Muscle of back (tissue), 11 donors: Measurements from ENCODE around the gene ABCF3. TPM values are rescaled to one million over a fixed set of nuclear protein-coding genes. Genes with fewer than 3 reads are reported as not detected.
A peak's percentile ranks its signal among the peaks of the same experiment; 100 is the strongest.

Source experiments
- DNase-seq, 3 donors: peaks; one replicate each; pipeline versions ENCODE4 v3.0.0 to v3.0.0-alpha.2; 2013
- polyA plus RNA-seq, 10 donors: library from polyadenylated mRNA; unstranded; fragments of 120-200 nt; gene quantifications; one replicate each; pipeline ENCODE4 v1.2.1, GENCODE V29; 2013; ENCODE audit not compliant: insufficient read length in 10 of 10

Gene ABCF3
- polyA plus RNA-seq, 10 donors: 38.3 to 52.9 (median 44.8) TPM

DNA sequence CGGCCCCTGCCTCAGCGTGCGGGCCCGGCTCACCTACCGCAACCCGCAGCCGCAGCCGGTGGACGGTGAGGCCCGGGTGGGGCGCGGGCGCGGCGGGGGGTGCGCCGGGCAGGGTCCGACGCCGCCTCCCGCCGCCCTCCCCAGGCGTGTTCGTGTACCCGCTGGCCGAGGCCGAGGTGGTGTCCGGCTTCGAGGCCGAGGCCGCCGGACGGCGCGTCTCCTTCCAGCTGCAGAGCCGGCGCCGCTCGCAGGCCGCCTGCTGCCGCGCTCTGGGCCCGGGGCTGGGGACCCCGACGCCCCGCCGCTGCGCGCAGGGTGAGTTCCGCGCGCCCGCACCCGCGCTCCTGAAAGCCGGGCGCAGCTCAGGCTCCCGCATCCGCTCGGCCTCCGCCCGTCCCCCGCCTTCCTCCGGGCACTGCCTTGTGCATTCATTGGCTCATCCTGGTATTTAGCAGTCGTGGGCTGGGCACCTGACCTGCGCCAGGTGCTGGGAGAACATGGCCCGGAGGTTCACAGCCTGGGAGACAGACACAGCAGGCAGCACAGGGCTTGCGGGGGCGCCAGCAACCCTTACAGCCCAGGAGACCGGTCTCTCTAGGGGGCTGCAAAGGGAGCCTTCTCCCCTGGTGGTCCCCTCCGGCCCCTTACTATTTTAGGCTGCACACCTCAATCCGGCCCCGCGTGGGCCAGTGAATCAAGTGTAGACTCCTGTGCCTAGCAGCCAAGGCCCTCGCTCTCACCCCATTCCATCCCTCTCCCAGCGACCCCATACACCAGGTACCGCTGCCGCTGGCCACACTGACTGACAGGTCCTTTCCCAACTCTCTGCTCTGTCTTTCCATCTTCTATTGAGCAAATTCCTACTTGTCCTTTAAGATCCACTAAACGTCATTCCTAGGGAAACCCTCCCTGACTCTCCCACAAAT lies 44.9 kb downstream of the ABCF3 start:
- DNase-seq: peak in 1 of 3 donors; percentile 7

DNA sequence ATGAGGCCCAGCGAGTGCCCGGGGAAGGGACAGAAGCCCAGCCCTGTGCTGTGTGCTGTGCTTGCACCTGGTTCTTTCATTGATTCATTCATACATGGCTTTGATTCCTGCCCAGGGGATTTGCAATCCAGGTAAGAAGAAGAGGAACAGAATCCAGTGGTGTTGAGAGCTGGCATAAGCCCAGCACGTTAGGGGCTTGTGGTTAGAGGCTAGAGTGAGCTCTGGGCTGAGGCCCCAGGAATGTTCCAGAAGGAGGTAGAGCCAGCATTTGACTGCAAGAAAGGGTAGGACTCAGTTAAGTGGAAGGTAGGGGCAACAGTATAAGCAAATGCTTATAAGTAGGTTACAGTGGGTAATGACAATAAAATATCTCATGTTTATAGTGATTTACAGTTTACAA lies 45.7 kb downstream of the ABCF3 start:
- DNase-seq: no peak

DNA sequence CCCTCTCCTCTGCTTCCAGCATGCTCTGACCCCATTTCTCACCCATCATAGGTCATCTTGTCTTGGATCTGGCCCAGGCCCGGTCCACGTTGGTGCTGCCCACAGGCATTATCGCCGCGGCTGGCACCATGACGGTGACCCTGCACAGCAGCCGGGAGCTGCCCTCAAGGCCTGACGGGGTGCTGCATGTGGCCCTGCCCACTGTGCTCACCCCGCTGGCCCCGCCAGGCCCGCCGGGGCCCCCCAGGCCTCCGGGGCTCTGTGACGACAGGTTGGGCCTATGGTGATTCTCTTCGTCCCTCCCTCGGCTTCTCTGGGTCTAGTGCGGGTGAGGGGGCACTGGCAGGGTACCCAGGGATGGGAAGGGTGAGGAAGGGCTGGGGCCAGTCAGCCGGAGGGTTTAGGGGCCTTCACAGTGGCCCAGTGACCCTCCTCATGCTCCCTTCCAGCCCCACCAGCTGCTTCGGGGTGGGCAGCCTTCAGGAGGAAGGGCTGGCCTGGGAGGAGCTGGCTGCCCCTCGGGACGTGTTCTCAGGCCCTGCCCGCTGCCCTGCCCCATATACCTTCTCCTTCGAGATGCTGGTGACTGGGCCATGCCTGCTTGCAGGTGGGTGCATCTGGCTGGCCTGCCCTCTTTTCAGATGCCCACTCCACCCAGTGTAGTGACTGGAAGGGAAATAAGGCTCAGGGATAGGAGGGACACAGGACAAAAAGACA lies 47.3 kb downstream of the ABCF3 start:
- no peak for DNase-seq

DNA sequence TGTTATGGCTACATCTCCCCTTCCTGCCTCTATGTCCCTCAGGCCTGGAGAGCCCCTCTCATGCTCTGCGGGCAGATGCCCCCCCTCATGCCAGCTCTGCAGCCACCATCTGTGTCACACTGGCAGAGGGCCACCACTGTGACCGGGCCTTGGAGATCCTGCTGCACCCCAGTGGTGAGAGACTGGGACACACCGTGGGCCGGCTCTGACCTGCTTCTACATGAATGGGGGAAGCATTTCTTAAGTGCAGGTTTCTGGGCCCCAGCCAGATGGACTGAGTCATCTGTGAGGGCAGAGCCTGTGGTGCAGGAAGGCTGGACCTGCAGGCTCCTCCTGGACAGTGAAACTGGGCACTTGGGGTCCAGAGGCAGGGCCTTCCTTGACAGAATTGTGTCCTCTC lies 48.2 kb downstream of the ABCF3 start:
- DNase-seq: no peak

DNA sequence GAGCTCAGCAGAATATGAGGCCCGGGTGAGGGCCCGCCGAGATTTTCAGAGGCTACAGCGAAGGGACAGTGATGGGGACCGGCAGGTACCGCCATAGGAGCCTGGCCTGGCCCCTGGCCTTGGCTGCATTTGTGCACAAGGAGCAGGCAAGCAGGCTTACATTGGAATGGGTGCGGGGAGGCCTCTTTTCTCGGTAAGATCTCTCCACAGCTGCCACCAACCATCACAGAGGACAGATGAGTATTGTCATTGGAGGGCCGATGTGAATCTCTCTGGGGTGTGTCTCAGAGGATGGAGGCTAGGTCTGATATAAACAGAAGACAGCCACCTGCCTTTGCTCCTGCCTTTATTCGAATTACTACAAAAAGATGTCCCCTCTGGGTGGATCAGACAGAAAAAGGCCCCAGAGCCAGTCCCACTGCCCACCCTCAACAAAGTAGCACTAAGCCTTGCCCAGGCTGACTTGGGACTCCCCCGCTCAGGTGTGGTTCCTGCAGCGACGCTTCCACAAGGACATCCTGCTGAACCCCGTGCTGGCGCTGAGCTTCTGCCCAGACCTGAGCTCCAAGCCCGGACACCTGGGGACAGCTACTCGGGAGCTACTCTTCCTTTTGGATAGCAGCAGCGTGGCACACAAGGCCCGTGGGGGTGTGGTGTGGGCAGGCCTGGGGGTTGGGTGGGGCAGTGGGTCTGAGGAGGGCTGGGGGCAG lies 48.8 kb downstream of the ABCF3 start:
- no peak for DNase-seq

DNA sequence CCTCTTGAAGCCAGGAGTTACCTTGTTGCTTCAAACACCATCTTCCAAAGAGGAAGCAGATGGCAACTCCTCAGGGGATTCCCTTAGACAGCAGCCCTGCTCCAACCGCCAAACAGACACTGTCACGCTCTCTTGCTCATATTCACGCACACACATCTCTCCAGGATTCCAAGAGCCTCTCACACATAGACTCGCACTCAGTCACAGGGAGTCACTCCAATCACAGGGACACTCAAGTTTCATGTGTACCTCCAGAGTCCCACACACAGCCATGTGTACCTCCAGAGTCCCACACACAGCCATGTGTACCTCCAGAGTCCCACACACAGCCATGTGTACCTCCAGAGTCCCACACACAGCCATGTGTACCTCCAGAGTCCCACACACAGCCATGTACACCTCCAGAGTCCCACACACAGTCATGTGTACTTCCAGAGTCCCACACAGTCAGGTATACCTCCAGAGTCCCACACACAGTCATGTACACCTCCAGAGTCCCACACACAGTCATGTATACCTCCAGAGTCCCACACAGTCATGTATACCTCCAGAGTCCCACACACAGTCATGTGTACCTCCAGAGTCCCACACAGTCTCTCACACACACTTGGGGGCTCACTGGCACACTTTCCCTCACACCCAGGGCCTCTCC lies 49.5 kb downstream of the ABCF3 start:
- no peak for DNase-seq

DNA sequence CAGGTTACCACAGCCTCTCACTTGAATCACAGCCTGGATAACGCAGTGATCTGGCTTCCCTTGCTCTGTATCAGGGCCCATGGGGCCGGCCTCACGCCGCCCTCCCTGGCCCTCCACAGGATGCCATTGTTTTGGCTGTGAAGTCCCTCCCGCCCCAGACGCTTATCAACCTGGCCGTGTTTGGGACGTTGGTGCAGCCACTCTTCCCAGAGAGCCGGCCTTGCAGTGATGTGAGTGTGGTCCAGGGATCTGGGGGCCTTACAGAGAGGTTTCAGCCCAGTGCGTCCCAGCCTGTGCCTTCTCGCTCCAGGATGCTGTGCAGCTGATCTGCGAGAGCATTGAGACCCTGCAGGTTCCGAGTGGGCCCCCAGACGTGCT lies 50.0 kb downstream of the ABCF3 start:
- no peak for DNase-seq

DNA sequence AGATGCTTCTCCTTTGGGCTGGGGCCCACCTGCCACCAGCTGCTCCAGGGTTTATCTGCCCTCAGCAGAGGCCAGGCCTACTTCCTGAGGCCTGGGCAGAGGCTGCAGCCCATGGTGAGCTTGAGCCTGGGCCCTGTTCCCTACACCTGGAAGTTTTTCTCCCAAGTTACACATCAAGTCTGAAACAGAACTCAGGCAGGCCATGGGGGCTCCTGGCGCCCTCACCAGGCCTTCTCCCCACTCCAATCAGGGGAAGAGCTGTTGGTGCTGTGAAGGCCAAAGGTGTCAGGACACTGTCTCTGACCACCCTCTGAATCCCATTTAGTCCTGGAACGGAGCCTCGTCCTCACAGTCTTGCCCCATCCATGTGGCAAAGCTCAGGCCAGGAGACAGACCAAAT lies 50.6 kb downstream of the ABCF3 start:
- DNase-seq: no peak

DNA sequence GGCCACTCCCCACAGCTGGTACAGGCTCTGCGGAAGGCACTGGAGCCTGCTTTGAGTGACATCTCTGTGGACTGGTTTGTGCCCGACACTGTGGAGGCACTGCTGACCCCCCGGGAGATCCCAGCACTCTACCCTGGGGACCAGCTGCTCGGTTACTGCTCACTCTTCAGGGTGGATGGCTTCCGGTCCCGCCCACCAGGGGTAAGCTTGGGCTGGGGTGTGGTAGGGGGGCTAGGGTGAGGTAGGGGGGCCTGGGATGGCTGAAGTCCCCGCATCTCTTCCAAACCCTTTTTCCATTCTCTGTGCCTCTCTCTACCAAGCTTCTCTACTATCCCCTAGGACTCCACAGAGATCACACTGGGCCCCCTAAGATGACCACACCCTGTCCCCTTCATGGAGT lies 51.2 kb downstream of the ABCF3 start:
- DNase-seq: no peak

DNA sequence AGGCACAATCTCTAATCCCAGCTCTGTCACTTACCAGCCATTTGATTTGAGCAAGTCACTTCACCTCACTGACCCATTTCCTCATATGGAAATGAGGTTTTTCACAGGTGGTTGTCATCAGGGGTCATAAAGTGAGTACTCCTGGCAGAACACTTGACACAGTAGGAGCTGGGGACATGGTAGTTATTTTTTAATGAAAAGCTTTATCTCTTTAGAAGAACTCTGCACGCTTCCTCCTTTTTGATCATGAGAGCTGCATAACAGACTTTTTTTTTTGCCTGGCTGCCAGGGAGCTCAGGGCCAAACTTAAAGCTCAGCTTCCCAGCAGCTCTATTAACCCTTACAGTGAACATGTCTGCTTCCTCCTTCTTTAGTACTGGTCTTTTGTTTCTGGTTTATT lies 51.8 kb downstream of the ABCF3 start:
- no peak for DNase-seq

DNA sequence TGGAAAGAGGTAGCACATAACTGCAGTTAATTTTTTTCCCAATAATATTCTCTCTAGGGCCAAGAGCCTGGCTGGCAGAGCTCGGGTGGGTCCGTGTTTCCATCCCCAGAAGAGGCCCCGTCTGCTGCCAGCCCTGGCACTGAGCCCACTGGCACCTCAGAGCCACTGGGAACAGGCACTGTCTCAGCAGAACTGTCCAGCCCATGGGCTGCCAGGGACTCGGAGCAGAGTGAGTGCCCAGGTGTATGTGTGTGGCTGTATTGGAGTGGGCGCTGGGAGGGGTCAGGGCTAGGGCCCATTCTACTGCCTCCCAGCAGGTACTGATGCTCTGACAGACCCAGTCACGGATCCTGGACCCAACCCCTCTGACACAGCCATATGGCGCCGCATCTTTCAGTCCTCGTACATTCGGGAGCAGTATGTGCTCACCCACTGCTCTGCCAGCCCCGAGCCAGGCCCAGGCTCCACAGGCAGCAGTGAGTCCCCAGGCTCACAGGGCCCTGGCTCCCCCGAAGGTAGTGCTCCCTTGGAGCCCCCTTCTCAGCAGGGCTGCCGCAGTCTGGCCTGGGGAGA lies 52.3 kb downstream of the ABCF3 start:
- DNase-seq: no peak

DNA sequence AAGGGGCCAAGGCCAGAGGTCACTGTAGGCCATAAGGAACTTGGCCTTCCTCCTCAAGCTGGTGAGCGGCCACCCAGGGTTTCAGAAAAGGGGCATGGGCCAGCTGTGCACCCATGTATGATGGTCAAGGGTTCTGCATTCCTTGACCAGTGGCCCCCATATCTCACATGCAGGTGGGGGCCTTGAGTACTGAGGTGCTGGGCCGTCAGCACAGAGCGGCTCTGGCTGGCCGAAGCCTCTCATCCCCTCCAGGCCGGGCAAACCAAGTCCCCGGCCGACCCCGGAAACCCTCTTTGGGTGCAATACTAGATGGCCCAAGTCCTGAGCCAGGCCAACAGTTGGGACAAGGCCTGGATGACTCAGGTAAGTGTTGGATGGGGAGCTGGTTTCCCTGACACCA lies 53.2 kb downstream of the ABCF3 start:
- DNase-seq: no peak

DNA sequence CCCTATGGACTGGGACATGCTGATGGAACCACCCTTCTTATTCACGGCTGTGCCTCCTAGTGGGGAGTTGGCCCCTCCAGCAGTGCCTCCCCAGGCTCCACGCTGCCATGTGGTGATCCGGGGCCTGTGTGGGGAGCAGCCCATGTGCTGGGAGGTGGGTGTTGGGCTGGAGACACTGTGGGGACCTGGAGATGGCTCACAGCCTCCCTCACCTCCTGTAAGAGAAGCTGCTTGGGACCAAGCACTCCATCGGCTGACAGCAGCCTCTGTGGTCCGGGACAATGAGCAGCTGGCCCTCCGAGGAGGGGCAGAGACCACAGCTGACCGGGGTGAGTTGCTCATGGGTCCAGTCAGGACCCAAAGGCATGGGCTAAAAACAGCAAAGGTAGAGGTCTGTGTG lies 53.7 kb downstream of the ABCF3 start:
- no peak for DNase-seq

DNA sequence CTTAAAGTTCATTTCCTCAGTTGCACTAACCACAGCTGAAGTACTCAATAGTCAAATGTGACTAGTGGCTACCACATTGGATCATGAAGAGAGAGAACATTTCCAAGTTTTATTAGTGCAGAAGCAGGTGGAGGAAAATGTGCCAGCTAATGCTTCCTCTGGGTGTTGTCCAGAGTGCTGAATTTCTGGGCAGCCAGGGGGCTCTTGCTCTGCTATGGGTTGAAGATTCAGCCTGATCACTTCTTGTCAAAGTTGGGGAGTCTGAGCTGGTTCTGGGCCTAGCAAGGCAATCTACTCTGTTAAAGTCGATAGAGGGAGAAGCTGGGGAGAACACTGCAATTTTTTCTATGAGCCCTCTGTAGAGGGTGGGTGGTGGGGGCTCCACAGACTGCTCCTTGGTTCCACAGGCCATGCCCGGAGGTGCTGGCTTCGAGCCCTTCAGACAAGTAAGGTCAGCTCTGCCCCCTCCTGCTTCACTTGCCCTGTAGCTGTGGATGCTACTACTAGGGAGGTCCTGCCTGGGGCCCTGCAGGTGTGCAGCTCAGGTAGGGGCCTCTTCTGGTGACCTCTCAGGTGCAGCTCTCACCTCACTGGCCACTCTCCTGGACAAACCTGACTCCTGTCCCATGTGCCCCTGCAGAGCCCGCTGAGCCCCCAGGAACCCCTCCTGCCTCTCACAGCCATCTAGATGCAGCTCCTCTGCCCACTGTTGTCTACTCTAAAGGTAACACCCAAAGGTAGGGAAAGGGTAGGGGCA lies 54.6 kb downstream of the ABCF3 start:
- peak in 2 of 3 donors; percentile 40 to 60 for DNase-seq

DNA sequence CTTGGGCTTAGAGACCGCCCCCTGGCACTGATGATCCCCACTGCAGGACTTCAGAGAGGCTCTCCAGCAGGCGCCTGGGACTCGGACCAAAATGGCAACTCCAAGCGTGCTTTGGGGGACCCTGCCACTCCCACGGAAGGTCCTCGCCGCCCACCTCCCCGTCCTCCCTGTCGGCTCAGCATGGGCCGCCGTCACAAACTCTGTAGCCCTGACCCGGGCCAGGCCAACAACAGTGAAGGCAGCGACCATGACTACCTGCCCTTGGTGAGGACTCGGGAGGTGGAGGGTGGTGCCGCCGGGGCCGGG lies 55.1 kb downstream of the ABCF3 start:
- DNase-seq: no peak

DNA sequence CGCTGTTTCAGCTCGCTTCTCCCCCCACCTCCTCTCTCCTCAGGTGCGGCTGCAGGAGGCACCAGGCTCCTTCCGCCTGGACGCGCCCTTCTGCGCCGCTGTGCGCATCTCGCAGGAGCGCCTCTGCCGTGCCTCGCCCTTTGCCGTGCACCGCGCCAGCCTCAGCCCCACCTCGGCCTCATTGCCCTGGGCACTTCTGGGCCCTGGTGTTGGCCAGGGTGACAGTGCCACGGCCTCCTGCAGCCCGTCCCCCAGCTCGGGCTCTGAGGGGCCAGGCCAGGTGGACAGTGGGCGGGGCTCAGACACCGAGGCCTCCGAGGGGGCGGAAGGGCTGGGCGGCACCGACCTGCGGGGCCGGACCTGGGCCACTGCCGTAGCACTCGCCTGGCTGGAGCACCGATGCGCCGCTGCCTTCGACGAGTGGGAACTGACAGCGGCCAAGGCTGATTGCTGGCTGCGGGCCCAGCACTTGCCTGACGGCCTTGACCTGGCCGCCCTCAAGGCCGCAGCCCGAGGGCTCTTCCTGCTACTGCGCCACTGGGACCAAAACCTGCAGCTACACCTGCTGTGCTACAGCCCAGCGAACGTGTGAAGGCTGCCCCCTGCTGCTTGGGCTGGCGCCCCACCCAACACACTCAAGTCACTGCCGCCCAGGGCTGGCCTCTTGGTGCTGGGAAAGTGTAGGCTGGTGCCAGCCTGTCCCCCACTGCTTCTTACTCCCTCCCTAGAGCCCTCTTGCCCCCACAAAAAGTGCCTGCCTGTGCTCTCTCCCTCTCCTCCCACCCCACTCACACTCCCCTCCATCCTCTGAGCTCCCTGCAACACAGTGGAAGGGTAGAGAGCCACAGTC lies 55.7 kb downstream of the ABCF3 start:
- peak in 1 of 3 donors; percentile 43 for DNase-seq

DNA sequence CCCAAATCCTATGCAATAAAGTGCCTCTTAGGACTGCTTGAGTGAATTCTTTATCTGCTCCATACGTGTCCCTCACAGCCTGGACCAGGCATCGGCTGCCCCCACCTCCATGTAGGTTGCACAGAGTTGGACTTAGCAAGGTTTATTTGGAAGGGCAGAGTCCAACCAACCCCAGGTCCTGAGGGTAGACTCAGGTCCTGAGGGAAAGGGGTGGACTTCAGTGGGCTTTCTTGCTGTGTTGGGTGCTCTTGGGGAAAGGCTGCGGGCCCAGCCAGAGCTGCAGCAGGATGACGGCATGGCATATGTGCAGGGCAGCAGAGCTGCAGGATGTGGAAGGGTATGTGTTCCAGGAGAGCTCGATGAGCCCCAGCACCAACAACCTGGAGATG lies 56.3 kb downstream of the ABCF3 start:
- no peak for DNase-seq
